ENCODE results near the gene NUDCD2.

Gene NUDCD2

GRCh38 chr5:163459819-163460561 is at the start of gene NUDCD2:
Gene NUDCD2, minus strand, starts transcription at chr5:163460102. Its CDS starts 52 bp downstream, at chr5:163460050.
- in situ Hi-C loops (cut with HindIII; ENCODE audit: low sequenced_read_pairs), result no loop called here
- peak within 1 kb of the TSS; percentile 88 for H3K4me3 ChIP-seq (ENCODE audit: low read depth, low read length)
- DNase-seq (ENCODE audit: low read depth, low spot score), result peak; percentile 98
- peak; percentile 44 for TF ChIP-seq CTCF (IDR thresholded peaks at IDR 0.05; ENCODE audit: low read depth, low read length)

- in situ Hi-C loops (cut with HindIII; ENCODE audit: low sequenced_read_pairs), result no loop called here
- peak; percentile 64 for DNase-seq (ENCODE audit: low read depth, low spot score)
- no peak for TF ChIP-seq CTCF (IDR thresholded peaks at IDR 0.05; ENCODE audit: low read depth, low read length)
- peak overlapping the region; percentile 18 for H3K4me3 ChIP-seq (ENCODE audit: low read depth, low read length)
Measured at GRCh38 chr5:163509291-163509951, 49.5 kb upstream of the NUDCD2 start.

GRCh38 chr5:163508753-163509152 is 48.9 kb upstream of the NUDCD2 start:
- DNase-seq (ENCODE audit: low read depth, low spot score), result no peak
- no peak for TF ChIP-seq CTCF (IDR thresholded peaks at IDR 0.05; ENCODE audit: low read depth, low read length)
- in situ Hi-C loops (cut with HindIII; ENCODE audit: low sequenced_read_pairs), result no loop called here
- H3K4me3 ChIP-seq (ENCODE audit: low read depth, low read length), result no peak overlapping the region

GRCh38 chr5:163506726-163507125 is 46.8 kb upstream of the NUDCD2 start:
- TF ChIP-seq CTCF (IDR thresholded peaks at IDR 0.05; ENCODE audit: low read depth, low read length), result no peak
- DNase-seq (ENCODE audit: low read depth, low spot score), result peak; percentile 47
- in situ Hi-C loops (cut with HindIII; ENCODE audit: low sequenced_read_pairs), result no loop called here
- peak overlapping the region; percentile 63 for H3K4me3 ChIP-seq (ENCODE audit: low read depth, low read length)

GRCh38 chr5:163506095-163506457 is 46.2 kb upstream of the NUDCD2 start:
- in situ Hi-C loops (cut with HindIII; ENCODE audit: low sequenced_read_pairs), result no loop called here
- no peak for TF ChIP-seq CTCF (IDR thresholded peaks at IDR 0.05; ENCODE audit: low read depth, low read length)
- H3K4me3 ChIP-seq (ENCODE audit: low read depth, low read length), result peak overlapping the region; percentile 63
- no peak for DNase-seq (ENCODE audit: low read depth, low spot score)

- peak; percentile 96 for DNase-seq (ENCODE audit: low read depth, low spot score)
- TF ChIP-seq CTCF (IDR thresholded peaks at IDR 0.05; ENCODE audit: low read depth, low read length), result peak; percentile 48
- in situ Hi-C loops (cut with HindIII; ENCODE audit: low sequenced_read_pairs), result no loop called here
- peak within 1 kb of the TSS; percentile 63 for H3K4me3 ChIP-seq (ENCODE audit: low read depth, low read length)
Measured at GRCh38 chr5:163505368-163506094, 45.6 kb upstream of the NUDCD2 start, which contains the start of gene MAT2B. Gene MAT2B, plus strand, starts transcription at chr5:163505619. Its CDS starts 68 bp downstream, at chr5:163505687.

Data from astrocyte of the spinal cord (primary cell).